ENCODE data around the gene STIP1. TPM values are rescaled to one million over a fixed set of nuclear protein-coding genes. Genes with fewer than 3 reads are reported as not detected.
A peak's percentile ranks its signal among the peaks of the same experiment; 100 is the strongest.

Gene STIP1
- polyA plus RNA-seq, 2 donors = 60.0 to 69.4 TPM

- peaks cover 0 to 35% of the 10 kb centered on the region in 2 donors for H3K4me1 ChIP-seq (ENCODE audit: control insufficient read depth in 2 of 2, insufficient read depth in 2 of 2, low read length in 1 of 2)
Measured at GRCh38 chr11:64233913-64234586, 48.1 kb downstream of the STIP1 start, which contains the start of gene VEGFB. VEGFB (plus strand) TSS chr11:64234584; CDS start chr11:64234834, 250 bp downstream.

GRCh38 chr11:64234647-64235379 is 48.8 kb downstream of the STIP1 start:
- Histone ChIP-seq H3K27ac (ENCODE audit: low read depth in 2 of 2, low read length in 1 of 2) (peak overlapping the region; percentile 82 to 85), H3K27me3 (ENCODE audit: control insufficient read depth in 1 of 2, insufficient read depth in 2 of 2, low read length in 2 of 2) (no peaks in the 10 kb centered on the region), H3K36me3 (ENCODE audit: control insufficient read depth in 2 of 2, insufficient read depth in 2 of 2, low read length in 1 of 2) (peaks cover 0 to 2% of the 10 kb centered on the region in 2 donors), H3K4me3 (ENCODE audit: low read depth in 1 of 2, low read length in 2 of 2) (peak overlapping the region; percentile 73 to 80), H3K9me3 (ENCODE audit: control insufficient read depth in 2 of 2, insufficient read depth in 1 of 2, low read depth in 1 of 2, low read length in 1 of 2) (no peaks in the 10 kb centered on the region), H3K4me1 (ENCODE audit: control insufficient read depth in 2 of 2, insufficient read depth in 2 of 2, low read length in 1 of 2) (peaks cover 3 to 37% of the 10 kb centered on the region in 2 donors)
- WGBS, 2 donors = 2% methylated on average over 38 to 80 of the region's 80 CpGs

More at GRCh38 chr11:64233913-64234586, 48.1 kb downstream of the STIP1 start, which contains the start of gene VEGFB:
- WGBS, 2 donors = 2 to 3% methylated on average over 43 to 62 of the region's 62 CpGs
- Histone ChIP-seq H3K9me3 (ENCODE audit: control insufficient read depth in 2 of 2, insufficient read depth in 1 of 2, low read depth in 1 of 2, low read length in 1 of 2) (no peaks in the 10 kb centered on the region), H3K36me3 (ENCODE audit: control insufficient read depth in 2 of 2, insufficient read depth in 2 of 2, low read length in 1 of 2) (peaks cover 0 to 2% of the 10 kb centered on the region in 2 donors), H3K27me3 (ENCODE audit: control insufficient read depth in 1 of 2, insufficient read depth in 2 of 2, low read length in 2 of 2) (no peaks in the 10 kb centered on the region), H3K27ac (ENCODE audit: low read depth in 2 of 2, low read length in 1 of 2) (peak within 1 kb of the TSS; percentile 82 to 85), H3K4me3 (ENCODE audit: low read depth in 1 of 2, low read length in 2 of 2) (peak within 1 kb of the TSS; percentile 73 to 80)

- H3K27ac ChIP-seq (ENCODE audit: low read depth in 2 of 2, low read length in 1 of 2) = peak overlapping the region; percentile 82 to 85
- peak overlapping the region; percentile 73 to 80 for H3K4me3 ChIP-seq (ENCODE audit: low read depth in 1 of 2, low read length in 2 of 2)
- no peaks in the 10 kb centered on the region for H3K27me3 ChIP-seq (ENCODE audit: control insufficient read depth in 1 of 2, insufficient read depth in 2 of 2, low read length in 2 of 2)
- 74 to 82% methylated on average over 12 of the region's 12 CpGs for WGBS, 2 donors
- peaks cover 0 to 2% of the 10 kb centered on the region in 2 donors for H3K36me3 ChIP-seq (ENCODE audit: control insufficient read depth in 2 of 2, insufficient read depth in 2 of 2, low read length in 1 of 2)
- peaks cover 4 to 42% of the 10 kb centered on the region in 2 donors for H3K4me1 ChIP-seq (ENCODE audit: control insufficient read depth in 2 of 2, insufficient read depth in 2 of 2, low read length in 1 of 2)
- H3K9me3 ChIP-seq (ENCODE audit: control insufficient read depth in 2 of 2, insufficient read depth in 1 of 2, low read depth in 1 of 2, low read length in 1 of 2) = no peaks in the 10 kb centered on the region
Measured at GRCh38 chr11:64235437-64236161, 49.6 kb downstream of the STIP1 start.

DNA sequence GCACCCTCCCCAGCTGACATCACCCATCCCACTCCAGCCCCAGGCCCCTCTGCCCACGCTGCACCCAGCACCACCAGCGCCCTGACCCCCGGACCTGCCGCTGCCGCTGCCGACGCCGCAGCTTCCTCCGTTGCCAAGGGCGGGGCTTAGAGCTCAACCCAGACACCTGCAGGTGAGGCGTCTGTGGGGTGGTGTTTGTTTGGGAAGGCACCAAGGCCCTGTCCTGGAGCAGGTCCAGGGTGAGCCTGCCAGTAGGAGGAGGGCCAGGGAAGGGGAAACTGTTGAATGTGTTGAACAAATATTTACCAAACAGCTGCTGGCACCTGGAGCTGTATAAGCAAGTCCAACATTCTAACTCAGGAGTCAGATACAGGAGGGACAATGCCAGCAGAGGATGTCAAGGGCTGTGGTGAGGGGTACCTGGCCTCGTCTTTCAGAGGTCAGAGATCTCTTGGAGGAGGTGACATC is 51.5 kb downstream of the STIP1 start:
- Histone ChIP-seq H3K36me3 (ENCODE audit: control insufficient read depth in 2 of 2, insufficient read depth in 2 of 2, low read length in 1 of 2) (peaks cover 0 to 2% of the 10 kb centered on the region in 2 donors), H3K4me3 (ENCODE audit: low read depth in 1 of 2, low read length in 2 of 2) (peak overlapping the region in 1 of 2 donors; percentile 10), H3K9me3 (ENCODE audit: control insufficient read depth in 2 of 2, insufficient read depth in 1 of 2, low read depth in 1 of 2, low read length in 1 of 2) (no peaks in the 10 kb centered on the region), H3K27me3 (ENCODE audit: control insufficient read depth in 1 of 2, insufficient read depth in 2 of 2, low read length in 2 of 2) (no peaks in the 10 kb centered on the region), H3K27ac (ENCODE audit: low read depth in 2 of 2, low read length in 1 of 2) (peak overlapping the region; percentile 76 to 84), H3K4me1 (ENCODE audit: control insufficient read depth in 2 of 2, insufficient read depth in 2 of 2, low read length in 1 of 2) (peaks cover 4 to 33% of the 10 kb centered on the region in 2 donors)
- 48 to 52% methylated on average over 12 of the region's 12 CpGs for WGBS, 2 donors

DNA sequence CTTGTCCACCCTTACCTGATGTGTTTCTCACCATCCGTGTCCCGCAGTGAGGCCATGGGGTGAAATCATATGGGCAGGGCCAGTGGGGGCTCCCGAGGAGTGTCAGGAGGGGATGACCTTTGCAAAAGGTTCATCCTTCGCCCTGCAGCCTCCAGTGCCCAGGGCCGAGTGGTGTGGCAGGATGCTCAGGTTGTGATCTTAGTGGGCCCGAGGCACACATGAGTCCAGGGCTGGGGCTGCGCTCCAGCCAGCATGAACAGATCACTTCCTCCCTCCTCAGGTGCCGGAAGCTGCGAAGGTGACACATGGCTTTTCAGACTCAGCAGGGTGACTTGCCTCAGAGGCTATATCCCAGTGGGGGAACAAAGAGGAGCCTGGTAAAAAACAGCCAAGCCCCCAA is 52.1 kb downstream of the STIP1 start:
- Histone ChIP-seq H3K36me3 (ENCODE audit: control insufficient read depth in 2 of 2, insufficient read depth in 2 of 2, low read length in 1 of 2) (peaks cover 0 to 5% of the 10 kb centered on the region in 2 donors), H3K4me1 (ENCODE audit: control insufficient read depth in 2 of 2, insufficient read depth in 2 of 2, low read length in 1 of 2) (peaks cover 4 to 37% of the 10 kb centered on the region in 2 donors), H3K27ac (ENCODE audit: low read depth in 2 of 2, low read length in 1 of 2) (peak overlapping the region; percentile 76 to 84), H3K27me3 (ENCODE audit: control insufficient read depth in 1 of 2, insufficient read depth in 2 of 2, low read length in 2 of 2) (no peaks in the 10 kb centered on the region), H3K4me3 (ENCODE audit: low read depth in 1 of 2, low read length in 2 of 2) (no peak overlapping the region), H3K9me3 (ENCODE audit: control insufficient read depth in 2 of 2, insufficient read depth in 1 of 2, low read depth in 1 of 2, low read length in 1 of 2) (no peaks in the 10 kb centered on the region)
- 67 to 72% methylated on average over 9 of the region's 9 CpGs for WGBS, 2 donors

- H3K4me1 ChIP-seq (ENCODE audit: control insufficient read depth in 2 of 2, insufficient read depth in 2 of 2, low read length in 1 of 2) = peaks cover 8 to 31% of the 10 kb centered on the region in 2 donors
- peaks cover 0 to 10% of the 10 kb centered on the region in 2 donors for H3K36me3 ChIP-seq (ENCODE audit: control insufficient read depth in 2 of 2, insufficient read depth in 2 of 2, low read length in 1 of 2)
- H3K9me3 ChIP-seq (ENCODE audit: control insufficient read depth in 2 of 2, insufficient read depth in 1 of 2, low read depth in 1 of 2, low read length in 1 of 2) = no peaks in the 10 kb centered on the region
- no peak overlapping the region for H3K4me3 ChIP-seq (ENCODE audit: low read depth in 1 of 2, low read length in 2 of 2)
- H3K27me3 ChIP-seq (ENCODE audit: control insufficient read depth in 1 of 2, insufficient read depth in 2 of 2, low read length in 2 of 2) = no peaks in the 10 kb centered on the region
- H3K27ac ChIP-seq (ENCODE audit: low read depth in 2 of 2, low read length in 1 of 2) = peak overlapping the region; percentile 30 to 84
- WGBS, 2 donors = 75 to 85% methylated on average over 5 of the region's 5 CpGs
Measured at GRCh38 chr11:64238999-64239398, 53.0 kb downstream of the STIP1 start.

- 75 to 76% methylated on average over 11 of the region's 11 CpGs for WGBS, 2 donors
- Histone ChIP-seq H3K4me1 (ENCODE audit: control insufficient read depth in 2 of 2, insufficient read depth in 2 of 2, low read length in 1 of 2) (peaks cover 8 to 33% of the 10 kb centered on the region in 2 donors), H3K36me3 (ENCODE audit: control insufficient read depth in 2 of 2, insufficient read depth in 2 of 2, low read length in 1 of 2) (peaks cover 0 to 13% of the 10 kb centered on the region in 2 donors), H3K9me3 (ENCODE audit: control insufficient read depth in 2 of 2, insufficient read depth in 1 of 2, low read depth in 1 of 2, low read length in 1 of 2) (no peaks in the 10 kb centered on the region), H3K27me3 (ENCODE audit: control insufficient read depth in 1 of 2, insufficient read depth in 2 of 2, low read length in 2 of 2) (no peaks in the 10 kb centered on the region), H3K4me3 (ENCODE audit: low read depth in 1 of 2, low read length in 2 of 2) (peak overlapping the region in 1 of 2 donors; percentile 45), H3K27ac (ENCODE audit: low read depth in 2 of 2, low read length in 1 of 2) (peak overlapping the region; percentile 98 to 100)
Measured at GRCh38 chr11:64239662-64240434, 53.9 kb downstream of the STIP1 start.

GRCh38 chr11:64240435-64241240 is 54.7 kb downstream of the STIP1 start, which contains the start of gene FKBP2:
FKBP2 (plus strand) TSS chr11:64241095; CDS start chr11:64242388, 1,293 bp downstream.
- Histone ChIP-seq H3K36me3 (ENCODE audit: control insufficient read depth in 2 of 2, insufficient read depth in 2 of 2, low read length in 1 of 2) (peaks cover 0 to 15% of the 10 kb centered on the region in 2 donors), H3K4me1 (ENCODE audit: control insufficient read depth in 2 of 2, insufficient read depth in 2 of 2, low read length in 1 of 2) (peaks cover 8 to 30% of the 10 kb centered on the region in 2 donors), H3K4me3 (ENCODE audit: low read depth in 1 of 2, low read length in 2 of 2) (peak within 1 kb of the TSS; percentile 63 to 77), H3K27ac (ENCODE audit: low read depth in 2 of 2, low read length in 1 of 2) (peak within 1 kb of the TSS; percentile 98 to 100), H3K27me3 (ENCODE audit: control insufficient read depth in 1 of 2, insufficient read depth in 2 of 2, low read length in 2 of 2) (no peaks in the 10 kb centered on the region), H3K9me3 (ENCODE audit: control insufficient read depth in 2 of 2, insufficient read depth in 1 of 2, low read depth in 1 of 2, low read length in 1 of 2) (no peaks in the 10 kb centered on the region)
- WGBS, 2 donors = 1% methylated on average over 58 of the region's 58 CpGs

Measured in esophagus (tissue), 2 donors.